Muscle layer of colon (tissue), 2 donors: ENCODE results near the gene TSGA10.

Source experiments
- H3K27ac ChIP-seq: one replicate; pipeline ENCODE4 v1.7.0; 2013; ENCODE audit warnings: low read depth, mild to moderate bottlenecking, low read length, moderate library complexity
- H3K27me3 ChIP-seq, 2 donors: one replicate each; pipeline ENCODE4 v1.7.0; 2013; ENCODE audit warnings: low read length in 2 of 2, mild to moderate bottlenecking in 2 of 2; ENCODE audit not compliant: insufficient read depth in 2 of 2, control insufficient read depth in 1 of 2
- H3K36me3 ChIP-seq: one replicate; pipeline ENCODE4 v1.7.0; 2013; ENCODE audit warnings: mild to moderate bottlenecking, low read length; ENCODE audit not compliant: insufficient read depth
- H3K4me1 ChIP-seq: one replicate; pipeline ENCODE4 v1.7.0; 2013; ENCODE audit warnings: mild to moderate bottlenecking, low read length; ENCODE audit not compliant: insufficient read depth
- H3K4me3 ChIP-seq, 2 donors: one replicate each; pipeline ENCODE4 v1.7.0; 2013; ENCODE audit warnings: low read length in 2 of 2, low read depth in 1 of 2, mild to moderate bottlenecking in 1 of 2, moderate library complexity in 1 of 2
- H3K9ac ChIP-seq: one replicate; pipeline ENCODE4 v1.7.0; 2013; ENCODE audit warnings: low read length
- H3K9me3 ChIP-seq: one replicate; pipeline ENCODE4 v1.7.0; 2013; ENCODE audit warnings: mild to moderate bottlenecking, low read length
- donor health status: abdominal sarcoma.
- donor health status: Adenocarcinoma of cecum.

TSGA10 gene

DNA sequence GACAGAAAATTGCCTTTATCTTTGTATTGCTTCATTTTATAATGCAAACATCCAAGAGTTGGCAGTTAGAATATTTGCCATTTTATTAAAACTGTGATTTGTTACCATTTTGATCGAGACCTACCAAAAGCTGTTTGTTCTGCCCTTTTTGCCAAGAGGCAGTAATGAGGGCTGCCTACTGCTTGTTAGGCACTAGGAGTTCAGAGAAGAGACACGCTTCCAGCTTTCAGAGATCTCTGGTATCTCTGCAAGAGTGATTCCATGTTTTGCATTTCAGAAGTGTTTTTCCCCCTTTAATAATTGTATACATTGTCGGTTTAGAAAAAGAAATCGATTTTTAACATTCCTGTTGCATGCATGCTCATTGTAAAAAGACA, 26.9 kb upstream of the TSGA10 start:
- H3K9ac ChIP-seq, result peak overlapping the region; percentile 84
- peaks cover 27% of the 10 kb centered on the region for H3K4me1 ChIP-seq
- H3K4me3 ChIP-seq, result peak overlapping the region; percentile 76 to 92
- no peaks in the 10 kb centered on the region for H3K36me3 ChIP-seq
- no peaks in the 10 kb centered on the region for H3K27me3 ChIP-seq
- H3K27ac ChIP-seq, result peak overlapping the region; percentile 86
- no peaks in the 10 kb centered on the region for H3K9me3 ChIP-seq

DNA sequence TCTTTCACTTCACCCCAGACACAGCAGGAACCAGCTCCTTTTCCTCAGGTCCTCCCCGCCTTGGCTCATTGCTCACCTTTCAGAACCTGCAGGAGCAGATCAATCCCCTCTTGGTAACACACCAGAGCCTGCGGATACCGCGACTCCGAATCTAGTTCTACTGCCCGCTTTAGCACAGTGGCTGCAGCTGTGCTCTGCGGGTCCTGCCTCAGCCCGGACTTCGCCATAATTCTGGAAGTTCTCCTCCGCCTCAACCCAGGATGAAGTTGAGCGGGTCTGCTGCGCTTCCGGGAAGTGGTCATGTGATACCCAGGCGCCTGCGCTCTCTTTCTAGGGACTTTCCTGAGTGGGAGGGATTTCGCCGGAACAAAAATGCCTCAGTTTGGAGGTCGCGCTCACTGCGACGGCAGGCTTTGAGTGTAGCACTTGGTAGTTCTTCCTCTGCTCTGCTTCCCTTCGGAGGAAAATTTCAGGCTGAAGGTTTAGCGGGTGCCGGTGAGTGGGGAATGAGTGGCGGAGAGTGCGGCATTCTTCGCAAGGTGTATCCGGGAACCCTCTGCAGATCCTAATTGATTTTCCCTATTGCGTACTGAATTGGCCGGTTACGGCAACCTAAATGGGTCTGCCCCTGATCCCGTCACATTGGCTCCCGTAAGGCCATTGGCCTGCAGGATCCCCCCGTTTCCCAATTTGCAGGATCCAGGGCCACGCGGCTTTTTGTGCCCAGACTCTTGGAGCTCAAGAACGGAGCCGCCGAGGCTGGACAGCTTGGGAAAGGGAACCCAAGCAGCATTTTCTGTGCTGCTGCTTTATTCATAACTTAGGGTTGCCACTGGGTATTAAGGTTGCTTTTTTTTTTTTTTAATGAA, 26.2 kb upstream of the TSGA10 start, which contains the start of the genes MITD1 and MRPL30:
Gene MITD1, minus strand, starts transcription at position 304 of the 869 bp plus-strand sequence. Its CDS starts 77 bp downstream, at position 227.
Gene MRPL30, plus strand, starts transcription at position 430 of the 869 bp plus-strand sequence. CDS start 5,020 bp downstream, outside the sequence.
- Histone ChIP-seq H3K9ac (peak within 1 kb of the TSS; percentile 84), H3K4me1 (peaks cover 27% of the 10 kb centered on the region), H3K4me3 (peak within 1 kb of the TSS; percentile 76 to 92), H3K36me3 (no peaks in the 10 kb centered on the region), H3K9me3 (no peaks in the 10 kb centered on the region), H3K27ac (peak within 1 kb of the TSS; percentile 86), H3K27me3 (no peaks in the 10 kb centered on the region)

DNA sequence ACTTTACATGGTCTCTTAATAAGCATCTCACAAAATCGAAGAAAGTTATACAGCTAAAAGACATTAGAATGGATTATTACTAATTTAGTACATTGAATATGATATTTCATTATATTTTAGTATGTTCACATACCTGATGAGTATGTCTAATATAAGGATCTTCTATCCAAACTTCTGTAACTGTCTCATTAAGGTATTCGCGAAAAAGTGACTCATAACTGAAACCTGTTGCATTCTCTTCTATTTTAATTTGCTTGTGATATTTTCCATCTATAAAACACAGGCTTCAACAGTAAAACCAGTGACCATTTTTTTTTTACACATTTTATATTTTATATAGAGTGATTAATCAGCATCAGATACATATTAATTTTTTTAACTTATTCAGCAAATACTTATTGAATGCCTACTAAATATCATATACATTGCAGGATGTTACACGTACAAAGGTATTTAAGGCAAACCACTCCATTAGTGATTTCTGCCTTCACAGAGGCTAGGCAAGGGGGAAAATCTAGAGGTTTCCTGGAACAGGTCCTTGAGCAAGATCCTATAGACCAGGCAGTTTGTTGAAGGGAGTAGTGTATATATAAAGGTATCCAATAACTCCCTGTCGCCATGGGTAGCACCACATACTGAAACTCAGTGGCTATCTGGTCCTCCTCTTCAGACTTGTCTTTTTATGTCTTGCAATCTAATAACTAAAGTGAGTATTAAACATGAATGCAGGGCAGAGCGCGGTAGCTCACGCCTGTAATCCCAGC, 16.8 kb upstream of the TSGA10 start:
- H3K9me3 ChIP-seq, result no peaks in the 10 kb centered on the region
- peaks cover 32% of the 10 kb centered on the region for H3K36me3 ChIP-seq
- no peak overlapping the region for H3K4me3 ChIP-seq
- no peaks in the 10 kb centered on the region for H3K27me3 ChIP-seq
- no peak overlapping the region for H3K9ac ChIP-seq
- no peak overlapping the region for H3K27ac ChIP-seq
- no peaks in the 10 kb centered on the region for H3K4me1 ChIP-seq

DNA sequence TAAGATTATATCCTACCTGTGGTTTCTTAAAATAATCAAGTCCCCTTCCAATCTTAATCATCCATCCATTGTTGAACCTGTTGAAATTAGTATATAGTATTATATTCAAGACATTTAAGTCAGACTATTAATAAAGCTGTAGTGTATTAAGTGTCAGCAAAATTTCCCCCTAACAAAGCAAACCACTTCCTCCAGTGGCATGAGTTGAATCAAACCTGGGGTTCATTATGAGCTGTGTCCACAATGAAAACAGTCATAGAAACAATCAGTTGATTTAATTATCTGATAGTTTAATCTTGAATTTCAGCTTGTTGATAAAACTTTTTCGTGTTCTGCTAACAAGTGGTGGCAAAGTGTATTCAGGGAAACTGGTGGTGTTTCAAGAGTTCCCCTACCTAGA, 14.8 kb upstream of the TSGA10 start:
- H3K36me3 ChIP-seq, result peaks cover 32% of the 10 kb centered on the region
- H3K4me3 ChIP-seq, result no peak overlapping the region
- no peak overlapping the region for H3K9ac ChIP-seq
- H3K9me3 ChIP-seq, result no peaks in the 10 kb centered on the region
- no peaks in the 10 kb centered on the region for H3K4me1 ChIP-seq
- H3K27me3 ChIP-seq, result no peaks in the 10 kb centered on the region
- H3K27ac ChIP-seq, result no peak overlapping the region

DNA sequence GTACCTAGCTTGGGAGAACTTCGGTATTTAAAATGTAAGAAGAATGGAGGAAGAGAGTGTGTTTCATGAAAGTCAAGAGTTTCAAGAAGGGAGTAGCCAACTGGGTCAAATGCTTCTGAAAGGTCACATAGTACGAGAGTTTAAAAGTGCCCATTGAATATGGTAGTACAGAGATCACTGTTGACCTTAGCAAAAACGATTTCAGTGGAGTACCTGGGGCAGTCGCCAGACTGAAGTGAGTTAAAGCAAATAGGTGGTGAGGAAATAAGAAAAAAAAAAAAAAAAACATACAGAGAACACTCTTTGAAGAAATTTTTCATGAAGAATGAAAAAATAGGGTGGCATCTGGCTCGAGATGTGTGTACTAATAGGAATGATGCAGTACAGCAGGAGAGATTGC, 11.5 kb upstream of the TSGA10 start:
- H3K36me3 ChIP-seq, result peaks cover 22% of the 10 kb centered on the region
- H3K4me3 ChIP-seq, result no peak overlapping the region
- no peaks in the 10 kb centered on the region for H3K9me3 ChIP-seq
- H3K27me3 ChIP-seq, result no peaks in the 10 kb centered on the region
- H3K27ac ChIP-seq, result no peak overlapping the region
- no peak overlapping the region for H3K9ac ChIP-seq
- H3K4me1 ChIP-seq, result no peaks in the 10 kb centered on the region

DNA sequence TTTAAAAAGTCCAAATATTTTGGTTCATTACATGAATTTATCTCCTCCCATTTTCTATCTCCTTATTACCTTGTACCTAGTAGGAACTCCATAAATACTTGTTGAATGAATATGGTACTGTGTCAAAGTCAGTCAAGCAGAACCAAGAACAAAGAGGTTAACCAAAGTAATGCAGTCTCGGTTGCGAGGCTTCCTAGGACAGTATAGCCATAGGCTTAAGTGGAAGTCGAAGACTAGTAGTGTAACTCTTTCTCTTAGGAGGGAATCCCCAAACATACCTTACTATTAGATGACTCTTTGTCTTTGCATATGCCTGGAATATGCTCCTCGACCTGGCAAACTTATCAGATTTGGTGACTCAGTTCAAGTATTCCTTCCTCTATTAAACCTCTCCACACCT, 4.9 kb upstream of the TSGA10 start:
- H3K9ac ChIP-seq, result no peak overlapping the region
- peaks cover 10% of the 10 kb centered on the region for H3K4me1 ChIP-seq
- no peaks in the 10 kb centered on the region for H3K9me3 ChIP-seq
- no peak overlapping the region for H3K27ac ChIP-seq
- no peaks in the 10 kb centered on the region for H3K27me3 ChIP-seq
- peaks cover 24% of the 10 kb centered on the region for H3K36me3 ChIP-seq
- H3K4me3 ChIP-seq, result no peak overlapping the region

DNA sequence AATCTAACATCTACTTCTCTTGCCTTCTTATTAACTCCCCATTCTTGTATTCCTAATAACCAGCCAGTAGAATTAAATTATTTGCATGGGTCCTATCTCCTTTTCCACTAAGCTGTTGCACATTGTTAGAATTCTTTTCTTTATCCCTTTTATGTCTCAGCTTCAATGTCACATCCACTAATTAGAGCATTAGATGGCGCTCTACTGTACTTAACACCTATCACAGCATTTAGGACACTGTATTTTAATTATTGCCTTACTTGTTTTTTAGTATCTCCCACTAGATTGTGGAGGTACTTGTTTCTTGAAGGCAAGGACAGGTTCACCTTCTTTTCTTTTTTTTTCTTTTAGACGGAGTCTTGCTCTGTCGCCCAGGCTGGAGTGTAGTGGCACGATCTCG, 3.9 kb upstream of the TSGA10 start:
- Histone ChIP-seq H3K4me1 (peaks cover 16% of the 10 kb centered on the region), H3K27ac (no peak overlapping the region), H3K36me3 (peaks cover 24% of the 10 kb centered on the region), H3K9me3 (no peaks in the 10 kb centered on the region), H3K27me3 (no peaks in the 10 kb centered on the region), H3K4me3 (no peak overlapping the region), H3K9ac (no peak overlapping the region)

DNA sequence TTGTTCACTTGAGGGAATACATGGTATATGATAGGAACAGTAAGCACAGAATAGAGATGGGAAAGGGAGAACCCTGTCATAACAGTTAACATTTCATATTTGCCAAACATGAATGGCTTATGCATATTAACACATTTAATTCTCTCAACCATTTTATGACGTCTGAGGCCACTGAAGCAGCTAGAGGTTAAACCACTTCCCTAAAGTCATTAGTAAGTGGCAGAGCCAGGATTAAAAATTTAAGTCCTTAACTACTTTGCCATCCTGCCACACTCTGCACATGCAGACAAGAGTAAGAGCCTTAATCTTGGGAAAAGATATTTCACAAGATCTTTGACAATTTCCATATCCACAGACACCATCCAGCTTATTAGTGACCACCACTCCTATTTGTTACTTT, 2.1 kb upstream of the TSGA10 start:
- Histone ChIP-seq H3K9ac (no peak overlapping the region), H3K9me3 (no peaks in the 10 kb centered on the region), H3K4me1 (peaks cover 17% of the 10 kb centered on the region), H3K27me3 (no peaks in the 10 kb centered on the region), H3K27ac (no peak overlapping the region), H3K36me3 (peaks cover 24% of the 10 kb centered on the region), H3K4me3 (no peak overlapping the region)

DNA sequence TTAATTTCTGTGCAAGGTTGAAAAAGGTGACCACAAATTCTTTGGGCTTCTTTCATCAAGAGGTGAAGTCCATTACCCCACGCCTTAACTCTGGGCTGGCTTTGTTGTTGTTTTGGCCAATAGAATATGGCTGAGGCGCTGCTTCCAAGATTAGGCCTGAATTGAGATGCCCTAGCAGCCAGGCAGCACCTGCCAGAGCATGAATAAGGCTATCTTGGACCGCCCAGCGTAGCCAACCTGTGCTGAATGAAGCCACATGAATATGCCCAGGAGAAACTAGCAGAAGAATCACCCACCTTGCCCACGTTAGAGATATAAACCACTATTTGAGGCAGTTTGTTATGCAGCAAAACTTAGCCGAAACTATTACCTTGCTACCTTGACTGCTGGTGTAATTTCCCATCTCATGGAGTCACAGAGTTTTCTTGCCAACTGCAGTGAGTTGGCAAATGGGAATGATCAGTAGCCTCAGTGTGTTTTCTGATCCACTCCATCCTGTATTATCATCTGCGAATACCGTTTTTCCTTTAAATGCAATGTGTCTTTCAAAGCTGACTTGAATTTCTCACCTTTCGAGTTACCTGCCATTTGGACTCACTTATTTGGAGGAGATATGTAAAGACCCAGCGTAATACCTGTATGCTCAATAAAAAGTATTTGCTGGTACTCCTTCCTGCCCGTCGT, 679 bp downstream of the TSGA10 start:
- peak overlapping the region; percentile 97 for H3K27ac ChIP-seq
- peak overlapping the region; percentile 62 for H3K9ac ChIP-seq
- no peaks in the 10 kb centered on the region for H3K27me3 ChIP-seq
- H3K36me3 ChIP-seq, result peaks cover 20% of the 10 kb centered on the region
- no peaks in the 10 kb centered on the region for H3K9me3 ChIP-seq
- peak overlapping the region; percentile 78 to 84 for H3K4me3 ChIP-seq
- H3K4me1 ChIP-seq, result peaks cover 17% of the 10 kb centered on the region

DNA sequence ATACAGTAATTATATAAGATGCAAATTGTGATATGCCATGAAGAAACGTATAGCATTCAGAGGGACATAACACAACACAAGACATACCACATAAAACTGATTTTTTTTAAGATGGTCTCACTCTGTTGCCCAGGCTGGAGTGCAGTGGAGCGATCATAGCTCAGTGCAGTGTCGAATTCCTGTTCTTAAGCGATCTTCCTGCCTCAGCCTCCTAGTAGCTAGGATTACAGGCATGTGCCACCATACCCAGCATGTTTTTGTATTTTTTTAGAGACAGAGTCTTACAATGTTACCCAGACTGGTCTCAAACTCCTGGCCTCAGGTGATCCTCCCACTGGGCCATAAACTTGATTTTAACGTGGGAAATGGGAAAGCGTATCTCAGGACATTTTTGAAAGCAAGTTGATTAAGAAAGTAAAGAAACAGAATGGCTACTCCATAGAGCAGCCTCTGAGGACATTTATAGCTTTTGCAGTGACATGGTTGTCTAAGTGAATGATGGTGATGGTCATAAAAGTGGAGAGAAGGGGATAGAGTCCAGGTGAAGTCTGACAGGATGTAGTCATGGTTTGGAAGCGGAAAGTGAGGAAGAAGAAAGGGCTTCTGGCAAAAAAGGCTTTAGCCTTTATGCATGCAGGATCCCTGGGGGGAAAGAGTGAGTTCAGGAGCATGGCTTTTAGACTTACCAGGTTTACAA, 2.4 kb downstream of the TSGA10 start:
- peaks cover 10% of the 10 kb centered on the region for H3K36me3 ChIP-seq
- no peak overlapping the region for H3K9ac ChIP-seq
- H3K9me3 ChIP-seq, result no peaks in the 10 kb centered on the region
- H3K4me3 ChIP-seq, result no peak overlapping the region
- no peak overlapping the region for H3K27ac ChIP-seq
- peaks cover 17% of the 10 kb centered on the region for H3K4me1 ChIP-seq
- H3K27me3 ChIP-seq, result no peaks in the 10 kb centered on the region

DNA sequence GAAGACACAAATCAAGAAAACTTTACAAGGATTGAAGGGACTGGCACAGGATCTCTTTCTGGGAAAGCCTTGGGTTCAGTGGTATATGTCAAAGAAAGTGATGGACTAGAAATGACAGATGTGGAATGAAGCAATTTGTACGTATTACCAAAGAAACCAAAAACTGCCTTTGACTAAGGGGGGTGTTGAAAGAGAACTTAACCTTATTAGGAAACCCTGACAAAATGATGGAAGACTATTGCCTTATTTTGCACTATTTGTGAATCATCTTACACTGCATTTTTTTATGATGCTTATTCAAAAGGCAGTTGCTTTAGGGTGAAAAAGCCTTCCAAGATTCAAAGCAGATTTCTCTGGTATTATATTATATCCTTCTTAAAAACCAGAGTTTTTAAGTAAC, 4.0 kb downstream of the TSGA10 start:
- no peaks in the 10 kb centered on the region for H3K36me3 ChIP-seq
- no peak overlapping the region for H3K27ac ChIP-seq
- no peaks in the 10 kb centered on the region for H3K27me3 ChIP-seq
- H3K4me3 ChIP-seq, result no peak overlapping the region
- no peak overlapping the region for H3K9ac ChIP-seq
- no peaks in the 10 kb centered on the region for H3K9me3 ChIP-seq
- H3K4me1 ChIP-seq, result peaks cover 10% of the 10 kb centered on the region
